SK-N-SH treated with all-trans-retinoic acid at 6 μM for 48 hours (cell line): ENCODE results near the gene PAK6.

Experiments used
- BACH2 ChIP-seq: fragments of 250-450 bp; sonication (Bioruptor Pico); IDR thresholded peaks from 2 replicates; pipeline ENCODE4 v1.9.0; 2021; ENCODE audit warnings: mild to moderate bottlenecking, borderline replicate concordance
- ESRRG ChIP-seq: fragments of 250-450 bp; sonication (Bioruptor Pico); IDR thresholded peaks from 2 replicates; pipeline ENCODE4 v1.6.1; 2021; ENCODE audit warnings: mild to moderate bottlenecking
- ISL1 ChIP-seq: fragments of 250-450 bp; sonication (Bioruptor Pico); IDR thresholded peaks from 2 replicates; pipeline ENCODE4 v2.1.2; 2022; ENCODE audit warnings: mild to moderate bottlenecking, moderate library complexity
- OSR1 ChIP-seq: fragments of 250-450 bp; sonication (Bioruptor Pico); IDR thresholded peaks from 2 replicates; pipeline ENCODE4 v1.8.0; 2022; ENCODE audit warnings: moderate library complexity, mild to moderate bottlenecking, inconsistent platforms
- PPARA ChIP-seq: fragments of 250-450 bp; sonication (Bioruptor Pico); IDR thresholded peaks from 2 replicates; pipeline ENCODE4 v1.5.0; 2020; ENCODE audit warnings: mild to moderate bottlenecking, borderline replicate concordance
- RARB ChIP-seq: fragments of 250-450 bp; sonication (Bioruptor Pico); IDR thresholded peaks from 2 replicates; pipeline ENCODE4 v1.8.0; 2021; ENCODE audit warnings: mild to moderate bottlenecking, moderate library complexity
- SNAI2 ChIP-seq: fragments of 250-450 bp; sonication (Bioruptor Pico); IDR thresholded peaks from 2 replicates; pipeline ENCODE4 v1.5.0; 2020; ENCODE audit warnings: mild to moderate bottlenecking, moderate library complexity
- ZC3H10 ChIP-seq: fragments of 250-450 bp; sonication (Bioruptor Pico); IDR thresholded peaks from 2 replicates; pipeline ENCODE4 v1.5.1; 2021; ENCODE audit warnings: mild to moderate bottlenecking, moderate library complexity
- ZFP3 ChIP-seq: fragments of 250-450 bp; sonication (Bioruptor Pico); IDR thresholded peaks from 2 replicates; pipeline ENCODE4 v1.5.0; 2020; ENCODE audit warnings: mild to moderate bottlenecking, moderate library complexity
- ZFP30 ChIP-seq: fragments of 450-650 bp; formaldehyde crosslinking; IDR thresholded peaks from 2 replicates; pipeline ENCODE4 v1.5.0; 2022; ENCODE audit warnings: mild to moderate bottlenecking, moderate library complexity
- ZNF70 ChIP-seq: fragments of 450-650 bp; formaldehyde crosslinking; IDR thresholded peaks from 2 replicates; pipeline ENCODE4 v1.5.0; 2020; ENCODE audit warnings: mild to moderate bottlenecking, moderate library complexity
- ZNF8 ChIP-seq: fragments of 450-650 bp; formaldehyde crosslinking; IDR thresholded peaks from 2 replicates; pipeline ENCODE4 v1.5.0; 2020; ENCODE audit warnings: mild to moderate bottlenecking, moderate library complexity
- TF ChIP-seq, protein P1 (sequence below): fragments of 250-450 bp; sonication (Bioruptor Pico); IDR thresholded peaks from 2 replicates; pipeline ENCODE4 v1.8.0; 2020; ENCODE audit warnings: mild to moderate bottlenecking, moderate library complexity, borderline replicate concordance
- TF ChIP-seq, protein P2 (sequence below): fragments of 250-450 bp; sonication (Bioruptor Pico); IDR thresholded peaks from 2 replicates; pipeline ENCODE4 v1.5.1; 2020; ENCODE audit warnings: low read depth, mild to moderate bottlenecking, moderate library complexity

DNA sequence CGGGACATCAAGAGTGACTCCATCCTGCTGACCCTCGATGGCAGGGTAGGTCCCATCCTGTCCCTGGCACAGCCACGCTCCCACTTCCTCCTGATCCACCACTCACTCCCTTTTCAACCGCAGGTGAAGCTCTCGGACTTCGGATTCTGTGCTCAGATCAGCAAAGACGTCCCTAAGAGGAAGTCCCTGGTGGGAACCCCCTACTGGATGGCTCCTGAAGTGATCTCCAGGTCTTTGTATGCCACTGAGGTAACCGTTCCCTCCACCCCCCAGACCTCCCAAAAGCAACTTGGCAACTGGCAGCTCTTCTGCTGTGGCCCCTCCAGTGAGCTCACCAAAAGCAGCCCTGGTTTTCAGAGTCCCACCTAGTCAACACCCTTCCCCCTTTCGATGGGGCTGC, 34.6 kb downstream of the PAK6 start:
- TF ChIP-seq BACH2 (CRISPR knock-in tag) (no peak), ISL1 (CRISPR knock-in tag) (no peak), ZNF8 (no peak), PPARA (no peak), SNAI2 (CRISPR knock-in tag) (no peak), ESRRG (CRISPR knock-in tag) (no peak), ZFP3 (CRISPR knock-in tag) (no peak), RARB (no peak), ZFP30 (no peak), OSR1 (CRISPR knock-in tag) (no peak), ZNF70 (CRISPR knock-in tag) (no peak), ZC3H10 (CRISPR knock-in tag) (no peak)
- TF ChIP-seq, protein P1, sequence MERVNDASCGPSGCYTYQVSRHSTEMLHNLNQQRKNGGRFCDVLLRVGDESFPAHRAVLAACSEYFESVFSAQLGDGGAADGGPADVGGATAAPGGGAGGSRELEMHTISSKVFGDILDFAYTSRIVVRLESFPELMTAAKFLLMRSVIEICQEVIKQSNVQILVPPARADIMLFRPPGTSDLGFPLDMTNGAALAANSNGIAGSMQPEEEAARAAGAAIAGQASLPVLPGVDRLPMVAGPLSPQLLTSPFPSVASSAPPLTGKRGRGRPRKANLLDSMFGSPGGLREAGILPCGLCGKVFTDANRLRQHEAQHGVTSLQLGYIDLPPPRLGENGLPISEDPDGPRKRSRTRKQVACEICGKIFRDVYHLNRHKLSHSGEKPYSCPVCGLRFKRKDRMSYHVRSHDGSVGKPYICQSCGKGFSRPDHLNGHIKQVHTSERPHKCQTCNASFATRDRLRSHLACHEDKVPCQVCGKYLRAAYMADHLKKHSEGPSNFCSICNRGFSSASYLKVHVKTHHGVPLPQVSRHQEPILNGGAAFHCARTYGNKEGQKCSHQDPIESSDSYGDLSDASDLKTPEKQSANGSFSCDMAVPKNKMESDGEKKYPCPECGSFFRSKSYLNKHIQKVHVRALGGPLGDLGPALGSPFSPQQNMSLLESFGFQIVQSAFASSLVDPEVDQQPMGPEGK, result no peak
- TF ChIP-seq, protein P2, sequence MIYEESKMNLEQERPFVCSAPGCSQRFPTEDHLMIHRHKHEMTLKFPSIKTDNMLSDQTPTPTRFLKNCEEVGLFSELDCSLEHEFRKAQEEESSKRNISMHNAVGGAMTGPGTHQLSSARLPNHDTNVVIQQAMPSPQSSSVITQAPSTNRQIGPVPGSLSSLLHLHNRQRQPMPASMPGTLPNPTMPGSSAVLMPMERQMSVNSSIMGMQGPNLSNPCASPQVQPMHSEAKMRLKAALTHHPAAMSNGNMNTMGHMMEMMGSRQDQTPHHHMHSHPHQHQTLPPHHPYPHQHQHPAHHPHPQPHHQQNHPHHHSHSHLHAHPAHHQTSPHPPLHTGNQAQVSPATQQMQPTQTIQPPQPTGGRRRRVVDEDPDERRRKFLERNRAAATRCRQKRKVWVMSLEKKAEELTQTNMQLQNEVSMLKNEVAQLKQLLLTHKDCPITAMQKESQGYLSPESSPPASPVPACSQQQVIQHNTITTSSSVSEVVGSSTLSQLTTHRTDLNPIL (CRISPR knock-in tag), result no peak
